ENCODE results near the gene RNU7-1. TPM values are rescaled to one million over a fixed set of nuclear protein-coding genes. Genes with fewer than 3 reads are reported as not detected.

The RNU7-1 gene
- total RNA-seq (not detected), polyA plus RNA-seq (ENCODE audit: insufficient read depth, low read depth, low replicate concordance) (not detected)
- long read RNA-seq, donor 1, partial matches to known transcripts: 0 of 1 reads
- long read RNA-seq, donor 1, other reads (novel, unspliced or antisense): 0 of 1 reads
- long read RNA-seq, donor 2, partial matches to known transcripts: 0 of 2 reads
- long read RNA-seq, donor 2, other reads (novel, unspliced or antisense): 0 of 2 reads

- Histone ChIP-seq H3K4me3 (peak within 1 kb of the TSS; percentile 72 to 80), H3K36me3 (ENCODE audit: low read depth, missing control alignments) (no peaks in the 10 kb centered on the region), H3K4me1 (peaks cover 30% of the 10 kb centered on the region), H3K27me3 (no peaks in the 10 kb centered on the region), H3K27ac (peak within 1 kb of the TSS; percentile 96 to 97), H3K9me3 (no peaks in the 10 kb centered on the region)
- peak; percentile 78 for DNase-seq
- TF ChIP-seq CTCF (IDR thresholded peaks at IDR 0.05) (peak in 1 of 3 experiments; percentile 4), POLR2A (IDR thresholded peaks at IDR 0.05) (peak; percentile 55)
- intact Hi-C loops (cut with DNase I; ENCODE audit: low total_unique reads): loop anchor here (10.0 kb wide), 1 partner anchor 151 kb away; the partner anchor contains the start of gene C1R
- WGBS, 2 donors: 0 to 1% methylated on average over 31 of the region's 31 CpGs
Measured at GRCh38 chr12:6943722-6944380, at the start of gene RNU7-1, which contains the start of gene C12orf57. Gene RNU7-1 (plus strand): TSS chr12:6943816. Gene C12orf57 (plus strand): TSS chr12:6944022. CDS start chr12:6944122, 100 bp downstream.

- Histone ChIP-seq H3K27me3 (no peaks in the 10 kb centered on the region), H3K27ac (no peak overlapping the region), H3K4me3 (no peak overlapping the region), H3K4me1 (no peaks in the 10 kb centered on the region), H3K36me3 (ENCODE audit: low read depth, missing control alignments) (no peaks in the 10 kb centered on the region), H3K9me3 (no peaks in the 10 kb centered on the region)
- TF ChIP-seq POLR2A (IDR thresholded peaks at IDR 0.05) (no peak), CTCF (IDR thresholded peaks at IDR 0.05) (no peak)
- intact Hi-C loops (cut with DNase I; ENCODE audit: low total_unique reads): no loop called here
- no peak for DNase-seq
- WGBS, 2 donors: 85 to 91% methylated on average over 3 of the region's 3 CpGs
Measured at GRCh38 chr12:6894321-6894720, 49.3 kb upstream of the RNU7-1 start.

GRCh38 chr12:6896846-6897435 is 46.7 kb upstream of the RNU7-1 start:
- DNase-seq: no peak
- intact Hi-C loops (cut with DNase I; ENCODE audit: low total_unique reads): no loop called here

GRCh38 chr12:6899427-6899826 is 44.2 kb upstream of the RNU7-1 start:
- Histone ChIP-seq H3K27ac (no peak overlapping the region), H3K36me3 (ENCODE audit: low read depth, missing control alignments) (no peaks in the 10 kb centered on the region), H3K4me1 (peaks cover 6% of the 10 kb centered on the region), H3K9me3 (no peaks in the 10 kb centered on the region), H3K27me3 (no peaks in the 10 kb centered on the region), H3K4me3 (no peak overlapping the region)
- no peak for TF ChIP-seq POLR2A (IDR thresholded peaks at IDR 0.05)
- no peak for TF ChIP-seq CTCF (IDR thresholded peaks at IDR 0.05)
- intact Hi-C loops (cut with DNase I; ENCODE audit: low total_unique reads): no loop called here
- DNase-seq: no peak
- 71 to 77% methylated on average over 5 of the region's 5 CpGs for WGBS, 2 donors

More at GRCh38 chr12:6896846-6897435, 46.7 kb upstream of the RNU7-1 start:
- Histone ChIP-seq H3K36me3 (ENCODE audit: low read depth, missing control alignments) (no peaks in the 10 kb centered on the region), H3K27ac (no peak overlapping the region), H3K4me3 (no peak overlapping the region), H3K9me3 (no peaks in the 10 kb centered on the region), H3K4me1 (no peaks in the 10 kb centered on the region), H3K27me3 (no peaks in the 10 kb centered on the region)
- TF ChIP-seq POLR2A (IDR thresholded peaks at IDR 0.05) (no peak), CTCF (IDR thresholded peaks at IDR 0.05) (no peak)
- 74 to 85% methylated on average over 5 to 6 of the region's 6 CpGs for WGBS, 2 donors
